Breast epithelium (tissue), 4 donors: ENCODE measurements around the gene CES4A. TPM values are rescaled to one million over a fixed set of nuclear protein-coding genes. Genes with fewer than 3 reads are reported as not detected.

Source experiments
- DNase-seq, 2 donors: peaks; one replicate each; pipeline ENCODE4 v3.0.0-alpha.2; 2019; ENCODE audit warnings: low spot score in 2 of 2
- H3K27ac ChIP-seq, 2 donors: fragments of 200-600 bp; sonication (generic) in 1 of 2; one replicate each; pipeline ENCODE4 v1.5.1; 2016 to 2019; ENCODE audit warnings: mild to moderate bottlenecking in 1 of 2
- H3K27me3 ChIP-seq, 2 donors: fragments of 200-600 bp; sonication (generic) in 1 of 2; one replicate each; pipeline versions ENCODE4 v1.5.1 to v1.6.0; 2017 to 2019; ENCODE audit warnings: control low read depth in 1 of 2, mild to moderate bottlenecking in 1 of 2
- H3K36me3 ChIP-seq: fragments of 200-600 bp; one replicate; pipeline ENCODE4 v1.5.1; 2019
- H3K4me1 ChIP-seq, 2 donors: fragments of 200-600 bp; sonication (generic); one replicate each; pipeline ENCODE4 v1.5.1; 2016 to 2019; ENCODE audit warnings: control low read depth in 1 of 2
- H3K4me3 ChIP-seq, 3 donors: fragments of 200-600 bp; sonication (generic); 1 replicate in 2 of 3; 2 replicates in 1 of 3; pipeline ENCODE4 v1.5.1; 2016 to 2019; ENCODE audit warnings: mild to moderate bottlenecking in 3 of 3, moderate library complexity in 2 of 3
- H3K9me3 ChIP-seq, 2 donors: fragments of 200-600 bp; sonication (generic) in 1 of 2; one replicate each; pipeline ENCODE4 v1.5.1; 2016 to 2019; ENCODE audit warnings: control low read depth in 1 of 2
- POLR2A ChIP-seq: fragments of 450-650 bp; IDR thresholded peaks from one replicate; pipeline ENCODE4 v1.6.1; 2016; ENCODE audit warnings: antibody characterized with exemption, mild to moderate bottlenecking, moderate library complexity
- POLR2AphosphoS5 ChIP-seq, 3 donors: sonication (generic); formaldehyde crosslinking; IDR thresholded peaks; one replicate each; pipeline ENCODE4 v1.6.1; 2017; ENCODE audit warnings: antibody characterized with exemption in 3 of 3
- intact Hi-C: fragments of 100-400 bp; cut with DNase I; formaldehyde crosslinking; loops from one replicate; pipeline ENCODE4 v1.15.1; 2023; ENCODE audit warnings: low total_unique reads
- total RNA-seq, 3 donors: library from RNA; depleted of rRNA; stranded (reverse); fragments of >200 nt; gene quantifications; one replicate each; pipeline ENCODE4 v1.1.0, GENCODE V29; 2016
- TF ChIP-seq, protein P1 (sequence below), 3 donors: fragments of 450-650 bp; IDR thresholded peaks; one replicate each; pipeline ENCODE4 v1.5.1; 2016 to 2017; ENCODE audit warnings: antibody characterized with exemption in 3 of 3, mild to moderate bottlenecking in 3 of 3, moderate library complexity in 3 of 3

The CES4A gene
- 10 to 100 TPM in 2 of 3 donors, 1 to 10 TPM in 1; 9.0 to 19.6 (median 11.1) TPM for total RNA-seq

DNA sequence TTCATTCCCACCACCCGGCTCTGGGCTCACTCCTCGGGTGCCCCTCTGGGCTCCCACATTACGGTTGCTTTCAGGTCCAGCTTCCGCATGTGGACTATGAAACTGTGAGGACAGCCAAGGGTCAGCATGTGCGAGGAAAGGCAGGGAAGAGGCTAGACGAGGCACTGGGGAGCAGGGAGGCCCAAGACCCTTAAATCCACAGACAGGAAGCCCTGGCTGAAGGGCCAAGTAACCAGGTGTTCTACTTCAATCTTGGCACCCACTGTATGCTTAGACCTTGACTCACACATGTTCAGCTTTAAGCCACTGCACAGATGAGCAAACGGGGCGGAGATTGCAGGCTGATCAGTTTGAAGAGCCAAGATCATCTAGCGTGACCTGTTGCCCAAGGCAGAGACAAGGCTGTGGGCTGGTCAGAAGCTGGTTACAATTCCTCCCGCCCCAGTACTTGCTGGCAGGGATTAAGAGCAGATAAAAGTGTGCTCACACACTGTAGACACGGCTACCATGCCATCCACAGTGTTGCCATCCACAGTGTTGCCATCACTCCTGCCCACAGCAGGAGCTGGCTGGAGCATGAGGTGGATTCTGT lies at the start of gene CES4A:
TSS of gene CES4A (plus strand) at position 393 of the 592 bp plus-strand sequence. CDS start at position 577, 184 bp downstream.
- no peak for DNase-seq
- intact Hi-C loops: no loop called here

DNA sequence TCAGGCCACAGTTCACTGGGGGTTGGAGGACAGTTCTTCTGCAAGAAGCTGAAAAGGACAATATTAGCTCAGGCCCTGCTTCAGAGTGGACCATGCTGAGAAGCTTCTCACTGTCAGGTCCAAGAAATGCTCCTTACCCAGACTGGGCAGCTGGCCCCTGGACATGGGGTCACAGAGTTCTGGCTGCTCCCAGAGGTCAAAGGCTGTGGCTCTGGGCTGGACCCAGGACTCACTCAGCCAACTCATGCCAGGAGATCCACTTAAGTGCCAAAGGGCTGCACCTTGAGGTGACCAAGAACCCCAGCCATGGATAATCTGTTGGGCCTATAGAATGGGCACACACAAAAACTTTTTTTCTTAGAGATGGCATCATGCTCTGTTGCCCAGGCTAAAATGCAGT lies 49.0 kb upstream of the CES4A start:
- peaks cover 12% of the 10 kb centered on the region for H3K36me3 ChIP-seq
- no peaks in the 10 kb centered on the region for H3K9me3 ChIP-seq
- H3K27me3 ChIP-seq: no peaks in the 10 kb centered on the region
- intact Hi-C loops: no loop called here
- H3K4me1 ChIP-seq: peaks cover 11 to 15% of the 10 kb centered on the region in 2 donors
- no peak for TF ChIP-seq POLR2A
- TF ChIP-seq, protein P1, sequence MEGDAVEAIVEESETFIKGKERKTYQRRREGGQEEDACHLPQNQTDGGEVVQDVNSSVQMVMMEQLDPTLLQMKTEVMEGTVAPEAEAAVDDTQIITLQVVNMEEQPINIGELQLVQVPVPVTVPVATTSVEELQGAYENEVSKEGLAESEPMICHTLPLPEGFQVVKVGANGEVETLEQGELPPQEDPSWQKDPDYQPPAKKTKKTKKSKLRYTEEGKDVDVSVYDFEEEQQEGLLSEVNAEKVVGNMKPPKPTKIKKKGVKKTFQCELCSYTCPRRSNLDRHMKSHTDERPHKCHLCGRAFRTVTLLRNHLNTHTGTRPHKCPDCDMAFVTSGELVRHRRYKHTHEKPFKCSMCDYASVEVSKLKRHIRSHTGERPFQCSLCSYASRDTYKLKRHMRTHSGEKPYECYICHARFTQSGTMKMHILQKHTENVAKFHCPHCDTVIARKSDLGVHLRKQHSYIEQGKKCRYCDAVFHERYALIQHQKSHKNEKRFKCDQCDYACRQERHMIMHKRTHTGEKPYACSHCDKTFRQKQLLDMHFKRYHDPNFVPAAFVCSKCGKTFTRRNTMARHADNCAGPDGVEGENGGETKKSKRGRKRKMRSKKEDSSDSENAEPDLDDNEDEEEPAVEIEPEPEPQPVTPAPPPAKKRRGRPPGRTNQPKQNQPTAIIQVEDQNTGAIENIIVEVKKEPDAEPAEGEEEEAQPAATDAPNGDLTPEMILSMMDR (IDR thresholded peaks at IDR 0.05): no peak
- no peak for TF ChIP-seq POLR2AphosphoS5 (IDR thresholded peaks at IDR 0.05)
- DNase-seq: no peak
- H3K4me3 ChIP-seq: no peak overlapping the region
- H3K27ac ChIP-seq: no peak overlapping the region

More for the DNA sequence above, at the start of gene CES4A:
- no peaks in the 10 kb centered on the region for H3K4me1 ChIP-seq
- no peak for TF ChIP-seq POLR2AphosphoS5 (IDR thresholded peaks at IDR 0.05)
- TF ChIP-seq, protein P1 (IDR thresholded peaks at IDR 0.05): no peak
- TF ChIP-seq POLR2A: no peak
- no peaks in the 10 kb centered on the region for H3K36me3 ChIP-seq
- H3K4me3 ChIP-seq: no peak within 1 kb of the TSS
- no peaks in the 10 kb centered on the region for H3K9me3 ChIP-seq
- H3K27ac ChIP-seq: no peak within 1 kb of the TSS
- no peaks in the 10 kb centered on the region for H3K27me3 ChIP-seq

DNA sequence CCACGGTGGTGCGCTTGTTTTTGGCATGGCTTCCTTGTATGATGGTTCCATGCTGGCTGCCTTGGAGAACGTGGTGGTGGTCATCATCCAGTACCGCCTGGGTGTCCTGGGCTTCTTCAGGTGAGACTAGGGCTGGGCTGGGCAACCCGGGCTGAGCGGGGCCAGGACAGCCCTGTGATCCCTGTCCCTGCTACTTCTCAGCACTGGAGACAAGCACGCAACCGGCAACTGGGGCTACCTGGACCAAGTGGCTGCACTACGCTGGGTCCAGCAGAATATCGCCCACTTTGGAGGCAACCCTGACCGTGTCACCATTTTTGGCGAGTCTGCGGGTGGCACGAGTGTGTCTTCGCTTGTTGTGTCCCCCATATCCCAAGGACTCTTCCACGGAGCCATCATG lies 48.2 kb upstream of the CES4A start:
- intact Hi-C loops: no loop called here

DNA sequence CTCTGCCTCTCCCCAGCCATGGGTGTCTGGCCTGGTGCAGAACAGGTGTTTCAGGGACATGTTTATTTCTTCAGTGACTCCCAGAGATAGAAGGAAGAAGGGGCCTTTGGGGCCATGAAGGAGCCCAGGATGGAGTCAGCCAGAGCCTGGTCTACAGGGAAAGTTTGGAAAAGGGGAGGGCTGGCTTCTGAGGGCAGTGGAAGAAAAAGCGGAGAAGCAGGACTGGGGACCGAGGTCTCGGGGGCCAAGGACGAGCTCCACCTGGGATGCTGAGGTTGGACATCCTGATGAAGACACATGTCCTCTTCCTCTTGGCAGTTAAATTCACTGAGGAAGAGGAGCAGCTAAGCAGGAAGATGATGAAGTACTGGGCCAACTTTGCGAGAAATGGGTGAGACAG lies 45.4 kb upstream of the CES4A start:
- no peaks in the 10 kb centered on the region for H3K9me3 ChIP-seq
- DNase-seq: no peak
- TF ChIP-seq POLR2AphosphoS5 (IDR thresholded peaks at IDR 0.05): no peak
- no peak for TF ChIP-seq POLR2A
- TF ChIP-seq, protein P1 (IDR thresholded peaks at IDR 0.05): no peak
- H3K36me3 ChIP-seq: peaks cover 12% of the 10 kb centered on the region
- no peaks in the 10 kb centered on the region for H3K4me1 ChIP-seq
- no peak overlapping the region for H3K27ac ChIP-seq
- no peaks in the 10 kb centered on the region for H3K27me3 ChIP-seq
- intact Hi-C loops: no loop called here
- no peak overlapping the region for H3K4me3 ChIP-seq

More for the DNA sequence above, 48.2 kb upstream of the CES4A start:
- no peak overlapping the region for H3K4me3 ChIP-seq
- no peaks in the 10 kb centered on the region for H3K27me3 ChIP-seq
- no peaks in the 10 kb centered on the region for H3K9me3 ChIP-seq
- H3K36me3 ChIP-seq: peaks cover 12% of the 10 kb centered on the region
- TF ChIP-seq POLR2A (no peak), POLR2AphosphoS5 (IDR thresholded peaks at IDR 0.05) (no peak)
- TF ChIP-seq, protein P1 (IDR thresholded peaks at IDR 0.05): no peak
- DNase-seq: no peak
- peaks cover 11 to 15% of the 10 kb centered on the region in 2 donors for H3K4me1 ChIP-seq
- no peak overlapping the region for H3K27ac ChIP-seq

DNA sequence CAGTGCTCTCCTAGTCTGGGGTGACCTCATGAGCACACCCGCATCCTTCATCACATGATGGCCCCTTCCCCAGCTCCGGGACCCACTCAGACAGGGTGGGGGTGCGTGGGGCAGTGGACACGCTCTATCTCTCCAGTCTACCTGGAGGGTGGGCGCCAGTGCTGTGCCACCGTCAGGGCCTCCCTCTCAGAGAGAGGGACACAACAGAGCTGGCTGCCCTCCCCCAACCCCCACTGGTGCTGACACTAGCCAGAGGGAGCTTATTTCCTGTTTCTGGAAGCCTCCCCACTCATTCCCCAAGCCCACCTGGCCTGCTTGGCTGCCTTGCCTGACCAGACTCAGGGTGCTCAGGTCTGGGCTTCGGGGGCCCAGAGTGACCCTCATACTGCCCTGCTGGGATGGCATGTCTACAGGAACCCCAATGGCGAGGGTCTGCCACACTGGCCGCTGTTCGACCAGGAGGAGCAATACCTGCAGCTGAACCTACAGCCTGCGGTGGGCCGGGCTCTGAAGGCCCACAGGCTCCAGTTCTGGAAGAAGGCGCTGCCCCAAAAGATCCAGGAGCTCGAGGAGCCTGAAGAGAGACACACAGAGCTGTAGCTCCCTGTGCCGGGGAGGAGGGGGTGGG lies 44.8 kb upstream of the CES4A start:
- no peak overlapping the region for H3K4me3 ChIP-seq
- TF ChIP-seq, protein P1 (IDR thresholded peaks at IDR 0.05): no peak
- TF ChIP-seq POLR2AphosphoS5 (IDR thresholded peaks at IDR 0.05) (no peak), POLR2A (no peak)
- no peaks in the 10 kb centered on the region for H3K27me3 ChIP-seq
- no peaks in the 10 kb centered on the region for H3K4me1 ChIP-seq
- H3K36me3 ChIP-seq: peaks cover 12% of the 10 kb centered on the region
- intact Hi-C loops: no loop called here
- no peak overlapping the region for H3K27ac ChIP-seq
- no peak for DNase-seq
- H3K9me3 ChIP-seq: no peaks in the 10 kb centered on the region
